HG02610 (cell line): ENCODE data around the gene NDUFS7.

Experiments
- ATAC-seq: cut with Tn5 transposase; IDR thresholded peaks from one replicate; pipeline ENCODE4 v1.9.1; 2021; ENCODE audit warnings: mild to moderate bottlenecking, moderate library complexity; ENCODE audit not compliant: unreplicated experiment

NDUFS7 gene

GRCh38 chr19:1384478-1385110 lies 887 bp downstream of the NDUFS7 start:
- ATAC-seq, result no peak

- ATAC-seq, result no peak
These were observed 2.1 kb downstream of the NDUFS7 start for GRCh38 chr19:1385816-1386215.

GRCh38 chr19:1386945-1387683 lies 3.4 kb downstream of the NDUFS7 start:
- no peak for ATAC-seq

- ATAC-seq, result no peak
These were observed 4.3 kb downstream of the NDUFS7 start for GRCh38 chr19:1387684-1388636.

GRCh38 chr19:1388637-1389026 lies 4.9 kb downstream of the NDUFS7 start:
- no peak for ATAC-seq

GRCh38 chr19:1389033-1389940 lies 5.6 kb downstream of the NDUFS7 start:
- ATAC-seq, result no peak

GRCh38 chr19:1390890-1391423 lies 7.2 kb downstream of the NDUFS7 start:
- no peak for ATAC-seq

GRCh38 chr19:1392407-1392806 lies 8.7 kb downstream of the NDUFS7 start:
- no peak for ATAC-seq

GRCh38 chr19:1392939-1393530 lies 9.3 kb downstream of the NDUFS7 start:
- ATAC-seq, result no peak

GRCh38 chr19:1393841-1394240 lies 10.1 kb downstream of the NDUFS7 start:
- ATAC-seq, result no peak

GRCh38 chr19:1394252-1395193 lies 10.8 kb downstream of the NDUFS7 start:
- ATAC-seq, result no peak

- no peak for ATAC-seq
These were observed 11.7 kb downstream of the NDUFS7 start for GRCh38 chr19:1395194-1396018.

GRCh38 chr19:1396019-1396767 lies 12.5 kb downstream of the NDUFS7 start:
- no peak for ATAC-seq

GRCh38 chr19:1396768-1397679 lies 13.3 kb downstream of the NDUFS7 start:
- ATAC-seq, result no peak

- ATAC-seq, result no peak
These were observed 14.1 kb downstream of the NDUFS7 start for GRCh38 chr19:1397838-1398237.

- no peak for ATAC-seq
These were observed 15.4 kb downstream of the NDUFS7 start for GRCh38 chr19:1399079-1399478.
